GM23338 (cell line): ENCODE data around the gene MBD3L5. TPM values are rescaled to one million over a fixed set of nuclear protein-coding genes. Genes with fewer than 3 reads are reported as not detected.

Experiments used
- ATAC-seq: fragments of 200-7000 bp; cut with Tn5 transposase; 3 replicates; pipeline ENCODE4 v1.9.1; 2020
- DNase-seq: peaks from one replicate; pipeline ENCODE4 v3.0.0-alpha.2; 2015; ENCODE audit warnings: low spot score
- H2AFZ ChIP-seq: fragments of 200-600 bp; sonication (generic); 2 replicates; pipeline ENCODE4 v1.8.0; 2016; ENCODE audit warnings: antibody characterized with exemption, mild to moderate bottlenecking, moderate library complexity
- H3F3A ChIP-seq: fragments of 200-600 bp; sonication (generic); replicated peaks from 2 replicates; pipeline ENCODE4 v1.8.0; 2017; ENCODE audit warnings: antibody characterized with exemption, mixed run types, low read depth
- H3K27ac ChIP-seq: fragments of 200-600 bp; sonication (generic); 2 replicates; pipeline ENCODE4 v1.6.1; 2016; ENCODE audit warnings: low read depth
- H3K27me3 ChIP-seq: fragments of 200-600 bp; sonication (generic); 2 replicates; pipeline ENCODE4 v1.8.0; 2016; ENCODE audit warnings: mild to moderate bottlenecking, mixed run types, moderate library complexity; ENCODE audit not compliant: insufficient read depth
- H3K36me3 ChIP-seq: fragments of 200-600 bp; sonication (generic); 2 replicates; pipeline ENCODE4 v1.8.0; 2016; ENCODE audit warnings: mild to moderate bottlenecking; ENCODE audit not compliant: insufficient read depth
- H3K4me1 ChIP-seq: fragments of 200-600 bp; sonication (generic); 2 replicates; pipeline ENCODE4 v1.8.0; 2016; ENCODE audit warnings: mild to moderate bottlenecking, moderate library complexity; ENCODE audit not compliant: insufficient read depth
- H3K4me2 ChIP-seq: fragments of 200-600 bp; sonication (generic); 2 replicates; pipeline ENCODE4 v1.7.1; 2017; ENCODE audit warnings: mixed run types
- H3K4me3 ChIP-seq: fragments of 200-600 bp; sonication (generic); 2 replicates; pipeline ENCODE4 v1.6.1; 2016; ENCODE audit warnings: mixed run types
- H3K79me2 ChIP-seq: fragments of 200-600 bp; sonication (generic); replicated peaks from 2 replicates; pipeline ENCODE4 v1.8.0; 2017; ENCODE audit warnings: mild to moderate bottlenecking; ENCODE audit not compliant: insufficient read depth
- H3K9me2 ChIP-seq: fragments of 200-600 bp; sonication (generic); 2 replicates; pipeline ENCODE4 v1.8.0; 2017; ENCODE audit not compliant: insufficient read depth
- H4K20me1 ChIP-seq: fragments of 200-600 bp; sonication (generic); replicated peaks from 2 replicates; pipeline ENCODE4 v1.8.0; 2017; ENCODE audit warnings: mild to moderate bottlenecking; ENCODE audit not compliant: insufficient read depth
- H3K27ac Mint-ChIP-seq: 2 replicates; pipeline ENCODE4 v1.8.0; 2020; ENCODE audit warnings: inconsistent platforms, mild to moderate bottlenecking, moderate library complexity, mixed read lengths
- H3K27me3 Mint-ChIP-seq: 3 replicates; pipeline ENCODE4 v1.8.0; 2022; ENCODE audit warnings: low read depth, mild to moderate bottlenecking, moderate library complexity, mixed read lengths, inconsistent platforms; ENCODE audit not compliant: insufficient read depth, poor library complexity
- H3K36me3 Mint-ChIP-seq: 3 replicates; pipeline ENCODE4 v1.8.0; 2021; ENCODE audit warnings: low read depth, mild to moderate bottlenecking, inconsistent platforms, moderate library complexity, mixed read lengths
- H3K4me1 Mint-ChIP-seq: 3 replicates; pipeline ENCODE4 v1.8.0; 2020; ENCODE audit warnings: mild to moderate bottlenecking, inconsistent platforms, mixed read lengths
- H3K4me3 Mint-ChIP-seq: 3 replicates; pipeline ENCODE4 v1.8.0; 2021; ENCODE audit warnings: moderate library complexity, mild to moderate bottlenecking, inconsistent platforms, mixed read lengths
- H3K9me3 Mint-ChIP-seq: 3 replicates; pipeline ENCODE4 v1.8.0; 2020; ENCODE audit warnings: moderate library complexity, mild to moderate bottlenecking, inconsistent platforms, mixed read lengths
- CREB1 ChIP-seq: fragments of 250-450 bp; sonication (Bioruptor Pico); IDR thresholded peaks from 2 replicates; pipeline ENCODE4 v1.5.0; 2020; ENCODE audit warnings: low read depth, mild to moderate bottlenecking, moderate library complexity
- CTCF ChIP-seq, 2 experiments: fragments of 200-600 bp in 1 of 2; sonication (generic) in 1 of 2; conservative IDR thresholded peaks; 2 replicates each; pipeline versions ENCODE4 v1.5.1 to v1.6.1; 2016 to 2017; ENCODE audit warnings: antibody characterized with exemption in 2 of 2, low read depth in 2 of 2, mild to moderate bottlenecking in 2 of 2, moderate library complexity in 1 of 2
- EZH2 ChIP-seq: fragments of 200-600 bp; sonication (generic); IDR thresholded peaks from one replicate; pipeline ENCODE4 v1.8.0; 2017; ENCODE audit warnings: antibody characterized with exemption, mild to moderate bottlenecking, low read depth; ENCODE audit not compliant: unreplicated experiment
- EZH2phosphoT487 ChIP-seq: fragments of 200-600 bp; sonication (generic); IDR thresholded peaks from one replicate; pipeline ENCODE4 v1.8.1; 2018; ENCODE audit warnings: antibody characterized with exemption; ENCODE audit not compliant: unreplicated experiment
- NANOG ChIP-seq: IDR thresholded peaks from 2 replicates; pipeline ENCODE4 v1.6.1; 2016; ENCODE audit warnings: antibody characterized with exemption, borderline replicate concordance
- POLR2AphosphoS5 ChIP-seq: IDR thresholded peaks from 2 replicates; pipeline ENCODE4 v1.6.1; 2016; ENCODE audit warnings: antibody characterized with exemption, low read depth
- REST ChIP-seq: IDR thresholded peaks from one replicate; pipeline ENCODE4 v1.6.1; 2018; ENCODE audit warnings: antibody characterized with exemption; ENCODE audit not compliant: unreplicated experiment
- STAT1 ChIP-seq: IDR thresholded peaks from one replicate; pipeline ENCODE4 v1.6.1; 2016; ENCODE audit warnings: antibody characterized with exemption; ENCODE audit not compliant: unreplicated experiment
- ZNF114 ChIP-seq: fragments of 250-450 bp; sonication (Bioruptor Pico); IDR thresholded peaks from 2 replicates; pipeline ENCODE4 v1.5.0; 2020; ENCODE audit warnings: mild to moderate bottlenecking, moderate library complexity
- ZNF331 ChIP-seq: fragments of 250-450 bp; sonication (Bioruptor Pico); IDR thresholded peaks from 2 replicates; pipeline ENCODE4 v1.5.0; 2020; ENCODE audit warnings: low read depth, mild to moderate bottlenecking, moderate library complexity
- ZNF462 ChIP-seq: fragments of 250-450 bp; sonication (Bioruptor Pico); IDR thresholded peaks from 2 replicates; pipeline ENCODE4 v1.5.0; 2020; ENCODE audit warnings: mild to moderate bottlenecking, moderate library complexity
- polyA plus RNA-seq: library from polyadenylated mRNA; unstranded; fragments of >200 nt; fragmentation: Nextera tagmentation; extraction: Ambion mirVana; gene quantifications from 2 replicates; pipeline ENCODE4 v1.2.1, GENCODE V29; 2016
- total RNA-seq: library from RNA; depleted of rRNA; stranded (reverse); fragments of >200 nt; shearing (Covaris generic); gene quantifications from 2 replicates; pipeline ENCODE4 v1.2.3, GENCODE V29; 2014

MBD3L5 gene
- total and polyA plus RNA-seq, 2 experiments from 2014 or later: not detected

- no peak overlapping the region for H3K27ac ChIP-seq
- H3K27me3 Mint-ChIP-seq: peaks cover 11% of the 10 kb centered on the region
- H3F3A ChIP-seq: no peaks in the 10 kb centered on the region
- no peaks in the 10 kb centered on the region for H3K4me1 ChIP-seq
- peaks cover 3% of the 10 kb centered on the region; the same call in 1 of the 2 replicates for H3K36me3 ChIP-seq
- no peak overlapping the region for H3K27ac Mint-ChIP-seq
- no peaks in the 10 kb centered on the region for H3K27me3 ChIP-seq
- no peaks in the 10 kb centered on the region for H3K4me1 Mint-ChIP-seq
- no peaks in the 10 kb centered on the region for H3K79me2 ChIP-seq
- H3K4me3 ChIP-seq: no peak overlapping the region
- H4K20me1 ChIP-seq: no peaks in the 10 kb centered on the region
- no peak overlapping the region for H3K4me3 Mint-ChIP-seq
- H3K9me3 Mint-ChIP-seq: peaks cover 93% of the 10 kb centered on the region
- TF ChIP-seq ZNF331 (CRISPR knock-in tag) (no peak), STAT1 (no peak), EZH2phosphoT487 (no peak), ZNF114 (no peak)
- H3K4me2 ChIP-seq: no peak overlapping the region
- peaks cover 52% of the 10 kb centered on the region for H3K36me3 Mint-ChIP-seq
- H2AFZ ChIP-seq: no peak overlapping the region
- DNase-seq (no peak), ATAC-seq (no peak)
- no peaks in the 10 kb centered on the region for H3K9me2 ChIP-seq
Measured at GRCh38 chr19:6999933-7000332, 30.4 kb upstream of the MBD3L5 start.

GRCh38 chr19:7000333-7000732 lies 30.0 kb upstream of the MBD3L5 start:
- no peaks in the 10 kb centered on the region for H3K27me3 ChIP-seq
- no peaks in the 10 kb centered on the region for H3K79me2 ChIP-seq
- Mint-ChIP-seq H3K4me3 (no peak overlapping the region), H3K4me1 (no peaks in the 10 kb centered on the region), H3K9me3 (peaks cover 93% of the 10 kb centered on the region), H3K27ac (no peak overlapping the region), H3K27me3 (peaks cover 8% of the 10 kb centered on the region), H3K36me3 (peaks cover 48% of the 10 kb centered on the region)
- H3K9me2 ChIP-seq: no peaks in the 10 kb centered on the region
- no peak for ATAC-seq
- no peaks in the 10 kb centered on the region for H3F3A ChIP-seq
- H3K27ac ChIP-seq: no peak overlapping the region
- H4K20me1 ChIP-seq: no peaks in the 10 kb centered on the region
- no peak overlapping the region for H3K4me2 ChIP-seq
- DNase-seq: no peak
- no peaks in the 10 kb centered on the region for H3K4me1 ChIP-seq
- no peak overlapping the region for H2AFZ ChIP-seq
- H3K36me3 ChIP-seq: peaks cover 3% of the 10 kb centered on the region; the same call in 1 of the 2 replicates
- no peak overlapping the region for H3K4me3 ChIP-seq
- no peak for TF ChIP-seq ZNF462 (CRISPR knock-in tag)
- TF ChIP-seq POLR2AphosphoS5: no peak
- no peak for TF ChIP-seq REST
- no peak for TF ChIP-seq EZH2
- TF ChIP-seq NANOG: no peak
- no peak for TF ChIP-seq STAT1
- no peak for TF ChIP-seq EZH2phosphoT487
- TF ChIP-seq CREB1 (CRISPR knock-in tag): no peak
- no peak for TF ChIP-seq ZNF114
- no peak for TF ChIP-seq CTCF (conservative IDR thresholded peaks at IDR 0.05; ENCODE audit: low read depth in 2 of 2)
